Hepatocyte (in vitro differentiated cells): ENCODE results near the gene ZBTB20. TPM values are rescaled to one million over a fixed set of nuclear protein-coding genes. Genes with fewer than 3 reads are reported as not detected.

Source experiments
- DNase-seq: peaks from one replicate; pipeline ENCODE4 v3.0.0-alpha.2; 2016; ENCODE audit warnings: low spot score
- H2AFZ ChIP-seq: fragments of 200-600 bp; sonication (generic); 2 replicates; pipeline ENCODE4 v1.6.0; 2016; ENCODE audit warnings: antibody characterized with exemption, mild to moderate bottlenecking
- H3K27ac ChIP-seq: fragments of 200-600 bp; sonication (generic); 2 replicates; pipeline ENCODE4 v1.5.1; 2016; ENCODE audit warnings: mild to moderate bottlenecking
- H3K27me3 ChIP-seq: fragments of 200-600 bp; sonication (generic); 2 replicates; pipeline ENCODE4 v1.6.1; 2016
- H3K36me3 ChIP-seq: fragments of 200-600 bp; sonication (generic); replicated peaks from 2 replicates; pipeline ENCODE4 v1.5.1; 2016; ENCODE audit warnings: low read depth; ENCODE audit not compliant: insufficient read depth
- H3K4me1 ChIP-seq: fragments of 200-600 bp; sonication (generic); 2 replicates; pipeline ENCODE4 v1.5.1; 2016; ENCODE audit warnings: mild to moderate bottlenecking, moderate library complexity; ENCODE audit not compliant: insufficient read depth
- H3K4me2 ChIP-seq: fragments of 200-600 bp; sonication (generic); 2 replicates; pipeline ENCODE4 v1.6.0; 2016
- H3K4me3 ChIP-seq: fragments of 200-600 bp; sonication (generic); 2 replicates; pipeline ENCODE4 v1.5.1; 2016; ENCODE audit warnings: mild to moderate bottlenecking
- H3K79me2 ChIP-seq: fragments of 200-600 bp; sonication (generic); 2 replicates; pipeline ENCODE4 v1.6.0; 2017; ENCODE audit warnings: mild to moderate bottlenecking
- H3K9me2 ChIP-seq: fragments of 200-600 bp; sonication (generic); replicated peaks from 2 replicates; pipeline ENCODE4 v1.6.0; 2017; ENCODE audit warnings: mild to moderate bottlenecking; ENCODE audit not compliant: insufficient read depth
- H3K9me3 ChIP-seq: fragments of 200-600 bp; sonication (generic); 2 replicates; pipeline ENCODE4 v1.5.1; 2016; ENCODE audit warnings: low read depth, mild to moderate bottlenecking
- H4K20me1 ChIP-seq: fragments of 200-600 bp; sonication (generic); 2 replicates; pipeline ENCODE4 v1.6.0; 2016; ENCODE audit warnings: mild to moderate bottlenecking; ENCODE audit not compliant: insufficient read depth, poor library complexity, severe bottlenecking
- EZH2 ChIP-seq: fragments of 200-600 bp; sonication (generic); IDR thresholded peaks from 2 replicates; pipeline ENCODE4 v1.6.1; 2016; ENCODE audit warnings: antibody characterized with exemption, mild to moderate bottlenecking, borderline replicate concordance
- EZH2phosphoT487 ChIP-seq: fragments of 200-600 bp; sonication (generic); IDR thresholded peaks from one replicate; pipeline ENCODE4 v1.6.1; 2018; ENCODE audit warnings: antibody characterized with exemption, mild to moderate bottlenecking, low read depth, moderate library complexity; ENCODE audit not compliant: unreplicated experiment, severe bottlenecking
- WGBS: methylation state at CpG from one replicate; pipeline ENCODE4 v1.1.6; 2016; ENCODE audit warnings: low lambda C conversion rate; ENCODE audit errors: missing lambda C conversion rate; 5-methylcytosine and 5-hydroxymethylcytosine counted together
- polyA plus RNA-seq: library from polyadenylated mRNA; unstranded; fragments of >200 nt; fragmentation: Nextera tagmentation; extraction: Ambion mirVana; gene quantifications from 2 replicates; pipeline ENCODE4 v1.2.1, GENCODE V29; 2016
- total RNA-seq: library from RNA; depleted of rRNA; stranded (reverse); fragments of >200 nt; gene quantifications from 2 replicates; pipeline ENCODE4 v1.2.3, GENCODE V29; 2014
- TF ChIP-seq, protein P1 (sequence below): fragments of 200-600 bp; sonication (generic); IDR thresholded peaks from 2 replicates; pipeline ENCODE4 v1.5.1; 2016; ENCODE audit warnings: antibody characterized with exemption, mild to moderate bottlenecking; ENCODE audit not compliant: poor library complexity

Gene ZBTB20
- total and polyA plus RNA-seq, 2 experiments from 2014 or later: 25.8 to 28.0 TPM

DNA sequence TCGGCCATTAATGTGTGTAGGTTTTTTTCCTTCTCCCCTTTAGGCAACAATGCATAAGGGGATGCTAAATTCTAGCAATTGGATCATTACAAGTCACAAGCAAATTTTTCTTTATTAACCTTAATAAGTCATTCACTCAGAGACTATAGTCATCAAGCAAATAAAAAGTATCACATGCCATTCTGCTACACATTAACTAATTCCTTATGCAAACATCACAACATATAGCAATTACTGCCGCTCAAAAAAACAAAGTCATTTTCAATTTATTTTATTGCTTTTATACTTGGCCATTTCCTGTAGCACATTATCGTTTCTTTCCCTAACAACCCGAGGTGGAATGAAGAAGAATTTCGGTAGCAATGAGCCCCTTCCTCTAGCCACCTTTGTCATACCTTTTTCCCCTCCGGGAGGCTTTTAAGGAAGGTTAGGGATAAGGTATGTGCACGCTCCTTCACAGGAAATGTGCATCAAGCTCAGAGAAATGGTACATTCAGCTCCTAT lies 432.1 kb downstream of the ZBTB20 start:
- H3K4me3 ChIP-seq: no peak overlapping the region
- H3K9me2 ChIP-seq: no peaks in the 10 kb centered on the region
- 61% methylated on average over 7 of the region's 7 CpGs for WGBS
- TF ChIP-seq, protein P1, sequence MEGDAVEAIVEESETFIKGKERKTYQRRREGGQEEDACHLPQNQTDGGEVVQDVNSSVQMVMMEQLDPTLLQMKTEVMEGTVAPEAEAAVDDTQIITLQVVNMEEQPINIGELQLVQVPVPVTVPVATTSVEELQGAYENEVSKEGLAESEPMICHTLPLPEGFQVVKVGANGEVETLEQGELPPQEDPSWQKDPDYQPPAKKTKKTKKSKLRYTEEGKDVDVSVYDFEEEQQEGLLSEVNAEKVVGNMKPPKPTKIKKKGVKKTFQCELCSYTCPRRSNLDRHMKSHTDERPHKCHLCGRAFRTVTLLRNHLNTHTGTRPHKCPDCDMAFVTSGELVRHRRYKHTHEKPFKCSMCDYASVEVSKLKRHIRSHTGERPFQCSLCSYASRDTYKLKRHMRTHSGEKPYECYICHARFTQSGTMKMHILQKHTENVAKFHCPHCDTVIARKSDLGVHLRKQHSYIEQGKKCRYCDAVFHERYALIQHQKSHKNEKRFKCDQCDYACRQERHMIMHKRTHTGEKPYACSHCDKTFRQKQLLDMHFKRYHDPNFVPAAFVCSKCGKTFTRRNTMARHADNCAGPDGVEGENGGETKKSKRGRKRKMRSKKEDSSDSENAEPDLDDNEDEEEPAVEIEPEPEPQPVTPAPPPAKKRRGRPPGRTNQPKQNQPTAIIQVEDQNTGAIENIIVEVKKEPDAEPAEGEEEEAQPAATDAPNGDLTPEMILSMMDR: no peak
- TF ChIP-seq EZH2 (no peak), EZH2phosphoT487 (no peak)
- H3K4me2 ChIP-seq: peak overlapping the region; percentile 31
- no peaks in the 10 kb centered on the region for H3K9me3 ChIP-seq
- H3K79me2 ChIP-seq: no peaks in the 10 kb centered on the region
- no peak overlapping the region for H2AFZ ChIP-seq
- no peaks in the 10 kb centered on the region for H4K20me1 ChIP-seq
- no peak for DNase-seq
- H3K27me3 ChIP-seq: no peaks in the 10 kb centered on the region
- peaks cover 18% of the 10 kb centered on the region for H3K4me1 ChIP-seq
- H3K36me3 ChIP-seq: no peaks in the 10 kb centered on the region
- peak overlapping the region; percentile 20 for H3K27ac ChIP-seq

DNA sequence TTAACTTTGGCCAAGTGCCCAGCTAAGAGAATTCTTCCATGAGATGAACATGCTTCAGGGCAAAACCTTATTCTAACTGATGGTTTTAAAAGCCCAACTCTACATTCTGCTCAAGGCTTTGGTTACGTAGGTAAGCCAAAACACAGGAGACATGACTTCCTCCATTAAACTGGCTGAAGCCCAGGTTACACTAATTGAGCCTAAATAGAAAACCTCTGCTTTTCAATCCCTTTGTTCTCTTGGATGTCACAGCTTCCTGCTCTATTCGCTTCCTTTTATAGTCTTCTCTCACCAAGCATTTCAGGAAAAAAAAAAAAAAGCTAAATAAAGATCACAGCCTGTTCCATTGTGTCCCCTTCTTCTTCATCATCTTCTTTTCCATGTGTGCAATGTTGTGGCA lies 432.9 kb downstream of the ZBTB20 start:
- no peak overlapping the region for H2AFZ ChIP-seq
- H3K27ac ChIP-seq: peak overlapping the region; percentile 20
- no peaks in the 10 kb centered on the region for H3K36me3 ChIP-seq
- H3K9me3 ChIP-seq: no peaks in the 10 kb centered on the region
- no peaks in the 10 kb centered on the region for H4K20me1 ChIP-seq
- WGBS: 85% methylated on average over 2 of the region's 2 CpGs
- H3K79me2 ChIP-seq: no peaks in the 10 kb centered on the region
- no peak overlapping the region for H3K4me2 ChIP-seq
- H3K27me3 ChIP-seq: no peaks in the 10 kb centered on the region
- TF ChIP-seq, protein P1: no peak
- TF ChIP-seq EZH2phosphoT487 (no peak), EZH2 (no peak)
- DNase-seq: no peak
- peaks cover 18% of the 10 kb centered on the region for H3K4me1 ChIP-seq
- H3K9me2 ChIP-seq: no peaks in the 10 kb centered on the region
- no peak overlapping the region for H3K4me3 ChIP-seq

DNA sequence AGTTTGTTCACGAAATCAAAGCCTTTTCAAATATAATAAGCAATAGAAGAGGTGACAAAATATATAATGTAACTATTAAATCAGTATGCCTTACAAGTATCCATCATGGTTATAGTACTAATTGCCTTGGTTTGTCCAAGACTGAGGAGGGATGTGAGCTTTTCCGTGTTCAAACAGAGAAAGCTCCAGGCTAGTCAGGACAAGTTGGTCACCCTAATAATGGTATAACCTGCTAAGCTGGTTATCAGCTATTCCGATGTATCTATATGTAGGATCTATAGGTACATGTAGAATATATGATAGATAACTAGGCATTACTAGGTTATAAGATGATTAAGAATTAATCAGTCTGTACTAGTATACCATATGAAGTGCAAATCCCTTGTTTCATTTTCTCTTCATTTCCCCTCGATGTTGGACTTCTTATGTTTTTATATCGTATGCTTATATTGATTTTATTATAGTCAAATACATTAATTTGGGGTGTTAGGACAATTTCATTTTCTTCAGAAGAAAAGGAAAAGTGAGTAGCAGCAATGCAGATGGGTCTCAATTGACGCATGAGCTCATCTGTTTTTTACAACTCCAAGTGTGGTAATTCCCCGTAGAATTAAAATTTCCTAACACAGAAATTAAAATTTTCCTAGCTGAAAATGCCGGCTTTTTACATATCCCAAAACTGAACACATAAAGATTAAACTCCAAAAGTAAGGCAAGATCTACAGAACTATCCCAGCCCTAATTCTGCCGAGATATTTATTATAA lies 434.2 kb downstream of the ZBTB20 start:
- H3K79me2 ChIP-seq: no peaks in the 10 kb centered on the region
- H3K36me3 ChIP-seq: no peaks in the 10 kb centered on the region
- DNase-seq: no peak
- H3K9me3 ChIP-seq: no peaks in the 10 kb centered on the region
- H3K27ac ChIP-seq: no peak overlapping the region
- H2AFZ ChIP-seq: no peak overlapping the region
- H3K27me3 ChIP-seq: no peaks in the 10 kb centered on the region
- no peak overlapping the region for H3K4me3 ChIP-seq
- TF ChIP-seq EZH2phosphoT487 (no peak), EZH2 (no peak)
- TF ChIP-seq, protein P1: no peak
- WGBS: 96% methylated on average over 9 of the region's 9 CpGs
- no peaks in the 10 kb centered on the region for H3K9me2 ChIP-seq
- H3K4me2 ChIP-seq: no peak overlapping the region
- no peaks in the 10 kb centered on the region for H4K20me1 ChIP-seq
- H3K4me1 ChIP-seq: peaks cover 14% of the 10 kb centered on the region
